SK-N-SH treated with all-trans-retinoic acid at 6 μM for 48 hours (cell line): ENCODE data around the gene EHHADH.
"Not testable (repeated sequence)": the region's sequence is repeated elsewhere in the genome, so short reads cannot be mapped to it uniquely, and the experiment has no call there.

Experiments
- OSR1 ChIP-seq: fragments of 250-450 bp; sonication (Bioruptor Pico); IDR thresholded peaks from 2 replicates; pipeline ENCODE4 v1.8.0; 2022; ENCODE audit warnings: moderate library complexity, mild to moderate bottlenecking, inconsistent platforms
- RARB ChIP-seq: fragments of 250-450 bp; sonication (Bioruptor Pico); IDR thresholded peaks from 2 replicates; pipeline ENCODE4 v1.8.0; 2021; ENCODE audit warnings: mild to moderate bottlenecking, moderate library complexity
- TCF4 ChIP-seq: fragments of 250-450 bp; sonication (Bioruptor Pico); IDR thresholded peaks from 2 replicates; pipeline ENCODE4 v1.8.0; 2021; ENCODE audit warnings: mild to moderate bottlenecking, moderate library complexity, borderline replicate concordance
- TF ChIP-seq, protein P1 (sequence below): fragments of 250-450 bp; sonication (Bioruptor Pico); IDR thresholded peaks from 2 replicates; pipeline ENCODE4 v1.5.0; 2020; ENCODE audit warnings: mild to moderate bottlenecking, moderate library complexity

DNA sequence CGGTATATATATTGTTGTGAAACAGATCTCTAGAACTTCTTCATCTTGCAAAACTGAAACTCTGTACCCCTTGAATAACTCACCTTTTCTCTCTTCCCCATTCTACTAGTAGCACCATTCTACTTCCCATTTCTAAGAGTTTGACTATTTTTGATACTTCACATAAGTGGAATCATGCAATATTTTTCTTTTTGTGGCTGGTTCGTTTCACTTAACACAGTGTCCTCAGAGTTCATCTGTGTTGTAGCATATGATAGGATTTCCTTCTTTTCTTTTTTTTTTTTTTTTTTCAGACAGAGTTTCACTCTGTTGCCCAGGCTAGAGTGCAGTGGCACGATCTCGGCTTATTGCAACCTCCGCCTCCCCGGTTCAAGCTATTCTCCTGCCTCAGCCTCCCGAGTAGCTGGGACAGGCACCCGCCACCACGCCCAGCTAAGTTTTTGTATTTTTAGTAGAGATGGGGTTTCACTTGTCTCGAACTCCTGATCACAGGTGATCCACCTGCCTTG, 46.1 kb upstream of the EHHADH start:
- not testable (repeated sequence) for TF ChIP-seq RARB; TCF4 (CRISPR knock-in tag); OSR1 (CRISPR knock-in tag)
- TF ChIP-seq, protein P1, sequence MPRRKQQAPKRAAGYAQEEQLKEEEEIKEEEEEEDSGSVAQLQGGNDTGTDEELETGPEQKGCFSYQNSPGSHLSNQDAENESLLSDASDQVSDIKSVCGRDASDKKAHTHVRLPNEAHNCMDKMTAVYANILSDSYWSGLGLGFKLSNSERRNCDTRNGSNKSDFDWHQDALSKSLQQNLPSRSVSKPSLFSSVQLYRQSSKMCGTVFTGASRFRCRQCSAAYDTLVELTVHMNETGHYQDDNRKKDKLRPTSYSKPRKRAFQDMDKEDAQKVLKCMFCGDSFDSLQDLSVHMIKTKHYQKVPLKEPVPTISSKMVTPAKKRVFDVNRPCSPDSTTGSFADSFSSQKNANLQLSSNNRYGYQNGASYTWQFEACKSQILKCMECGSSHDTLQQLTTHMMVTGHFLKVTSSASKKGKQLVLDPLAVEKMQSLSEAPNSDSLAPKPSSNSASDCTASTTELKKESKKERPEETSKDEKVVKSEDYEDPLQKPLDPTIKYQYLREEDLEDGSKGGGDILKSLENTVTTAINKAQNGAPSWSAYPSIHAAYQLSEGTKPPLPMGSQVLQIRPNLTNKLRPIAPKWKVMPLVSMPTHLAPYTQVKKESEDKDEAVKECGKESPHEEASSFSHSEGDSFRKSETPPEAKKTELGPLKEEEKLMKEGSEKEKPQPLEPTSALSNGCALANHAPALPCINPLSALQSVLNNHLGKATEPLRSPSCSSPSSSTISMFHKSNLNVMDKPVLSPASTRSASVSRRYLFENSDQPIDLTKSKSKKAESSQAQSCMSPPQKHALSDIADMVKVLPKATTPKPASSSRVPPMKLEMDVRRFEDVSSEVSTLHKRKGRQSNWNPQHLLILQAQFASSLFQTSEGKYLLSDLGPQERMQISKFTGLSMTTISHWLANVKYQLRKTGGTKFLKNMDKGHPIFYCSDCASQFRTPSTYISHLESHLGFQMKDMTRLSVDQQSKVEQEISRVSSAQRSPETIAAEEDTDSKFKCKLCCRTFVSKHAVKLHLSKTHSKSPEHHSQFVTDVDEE (CRISPR knock-in tag): not testable (repeated sequence)
